Measurements from ENCODE around the gene TSSC4. TPM values are rescaled to one million over a fixed set of nuclear protein-coding genes. Genes with fewer than 3 reads are reported as not detected.

TSSC4 gene
- total RNA-seq, 4 donors from 2014 or later, result 11.0 to 66.5 (median 26.2) TPM

GRCh38 chr11:2447253-2447950, 46.9 kb downstream of the TSSC4 start:
- no peaks in the 10 kb centered on the region for H3K36me3 ChIP-seq
- no peaks in the 10 kb centered on the region for H3K27me3 ChIP-seq
- H3K9me3 ChIP-seq, result no peaks in the 10 kb centered on the region
- DNase-seq, result no peak
- H3K4me3 ChIP-seq, result no peak overlapping the region
- H3K4me1 ChIP-seq, result no peaks in the 10 kb centered on the region
- no peak overlapping the region for H3K27ac ChIP-seq
- intact Hi-C loops (cut with DNase I; ENCODE audit: low total_unique reads), result no loop called here
- no peak for TF ChIP-seq CTCF (IDR thresholded peaks at IDR 0.05)
- no peak for TF ChIP-seq POLR2A (IDR thresholded peaks at IDR 0.05)

- Histone ChIP-seq H3K27ac (no peak overlapping the region), H3K9me3 (no peaks in the 10 kb centered on the region), H3K4me3 (no peak overlapping the region), H3K36me3 (no peaks in the 10 kb centered on the region), H3K27me3 (no peaks in the 10 kb centered on the region), H3K4me1 (no peaks in the 10 kb centered on the region)
- intact Hi-C loops (cut with DNase I; ENCODE audit: low total_unique reads), result no loop called here
- TF ChIP-seq CTCF (IDR thresholded peaks at IDR 0.05) (no peak), POLR2A (IDR thresholded peaks at IDR 0.05) (no peak)
- no peak for DNase-seq
These were observed 47.6 kb downstream of the TSSC4 start for GRCh38 chr11:2447951-2448650.

- H3K36me3 ChIP-seq, result no peaks in the 10 kb centered on the region
- intact Hi-C loops (cut with DNase I; ENCODE audit: low total_unique reads), result no loop called here
- no peaks in the 10 kb centered on the region for H3K27me3 ChIP-seq
- no peaks in the 10 kb centered on the region for H3K4me1 ChIP-seq
- no peak for DNase-seq
- TF ChIP-seq POLR2A (IDR thresholded peaks at IDR 0.05), result no peak
- TF ChIP-seq CTCF (IDR thresholded peaks at IDR 0.05), result no peak
- no peaks in the 10 kb centered on the region for H3K9me3 ChIP-seq
- H3K4me3 ChIP-seq, result no peak overlapping the region
- H3K27ac ChIP-seq, result no peak overlapping the region
These were observed 48.4 kb downstream of the TSSC4 start for GRCh38 chr11:2448661-2449547.

GRCh38 chr11:2449548-2450320, 49.2 kb downstream of the TSSC4 start:
- Histone ChIP-seq H3K4me1 (no peaks in the 10 kb centered on the region), H3K36me3 (no peaks in the 10 kb centered on the region), H3K27me3 (no peaks in the 10 kb centered on the region), H3K9me3 (no peaks in the 10 kb centered on the region), H3K4me3 (no peak overlapping the region), H3K27ac (no peak overlapping the region)
- intact Hi-C loops (cut with DNase I; ENCODE audit: low total_unique reads), result no loop called here
- TF ChIP-seq CTCF (IDR thresholded peaks at IDR 0.05) (no peak), POLR2A (IDR thresholded peaks at IDR 0.05) (no peak)
- DNase-seq, result no peak

Measured in uterus (tissue), 4 donors.